ENCODE measurements around the gene DROSHA.
"Not testable (repeated sequence)": the region's sequence is repeated elsewhere in the genome, so short reads cannot be mapped to it uniquely, and the experiment has no call there.

DROSHA gene

GRCh38 chr5:31531888-31532547 is at the start of gene DROSHA, which contains the start of gene C5orf22:
Gene DROSHA, minus strand, starts transcription at chr5:31532093. Its CDS starts 3,034 bp downstream, at chr5:31529059.
Gene C5orf22, plus strand, starts transcription at chr5:31532301. Its CDS starts 92 bp downstream, at chr5:31532393.
- peak; percentile 96 for DNase-seq

GRCh38 chr5:31579558-31579957 is 47.7 kb upstream of the DROSHA start:
- no peak for DNase-seq

GRCh38 chr5:31577438-31577837 is 45.5 kb upstream of the DROSHA start:
- DNase-seq: no peak

GRCh38 chr5:31574772-31575171 is 42.9 kb upstream of the DROSHA start:
- DNase-seq: peak; percentile 3

- DNase-seq: no peak
Measured at GRCh38 chr5:31573494-31574142, 41.7 kb upstream of the DROSHA start.

GRCh38 chr5:31569068-31569467 is 37.2 kb upstream of the DROSHA start:
- DNase-seq: no peak

- DNase-seq: no peak
Measured at GRCh38 chr5:31568302-31568835, 36.5 kb upstream of the DROSHA start.

- not testable (repeated sequence) for DNase-seq
Measured at GRCh38 chr5:31566362-31566761, 34.5 kb upstream of the DROSHA start.

- DNase-seq: no peak
Measured at GRCh38 chr5:31563216-31563615, 31.3 kb upstream of the DROSHA start.

- no peak for DNase-seq
Measured at GRCh38 chr5:31561946-31562345, 30.1 kb upstream of the DROSHA start.

- no peak for DNase-seq
Measured at GRCh38 chr5:31559942-31560341, 28.0 kb upstream of the DROSHA start.

GRCh38 chr5:31556461-31556860 is 24.6 kb upstream of the DROSHA start:
- DNase-seq: no peak

- DNase-seq: no peak
Measured at GRCh38 chr5:31554552-31554951, 22.7 kb upstream of the DROSHA start.

- DNase-seq: no peak
Measured at GRCh38 chr5:31553863-31554262, 22.0 kb upstream of the DROSHA start.

GRCh38 chr5:31551878-31552277 is 20.0 kb upstream of the DROSHA start:
- no peak for DNase-seq

- DNase-seq: not testable (repeated sequence)
Measured at GRCh38 chr5:31549114-31549513, 17.2 kb upstream of the DROSHA start.

GRCh38 chr5:31537851-31538250 is 6.0 kb upstream of the DROSHA start:
- no peak for DNase-seq

GRCh38 chr5:31537349-31537748 is 5.5 kb upstream of the DROSHA start:
- DNase-seq: no peak

GRCh38 chr5:31536873-31537272 is 5.0 kb upstream of the DROSHA start:
- DNase-seq: no peak

GRCh38 chr5:31534527-31535046 is 2.7 kb upstream of the DROSHA start:
- no peak for DNase-seq

GRCh38 chr5:31531543-31531887 is 378 bp downstream of the DROSHA start:
- DNase-seq: peak; percentile 28

GRCh38 chr5:31530541-31531265 is 1.2 kb downstream of the DROSHA start:
- no peak for DNase-seq

- no peak for DNase-seq
Measured at GRCh38 chr5:31523041-31523440, 8.9 kb downstream of the DROSHA start.

GRCh38 chr5:31516802-31517201 is 15.1 kb downstream of the DROSHA start:
- DNase-seq: no peak

Data from activated CD4-positive, alpha-beta T cell treated with anti-CD3 and anti-CD28 coated beads, Interleukin-2, amount 50 U/mL, for 16 hours (primary cell).